K562 (cell line): ENCODE data around the gene ID4. TPM values are rescaled to one million over a fixed set of nuclear protein-coding genes. Genes with fewer than 3 reads are reported as not detected.

Source experiments
- ATF7 ChIP-seq: fragments of 450-650 bp; IDR thresholded peaks from 2 replicates; pipeline ENCODE4 v1.7.1; 2014; ENCODE audit warnings: mild to moderate bottlenecking, moderate library complexity
- BCL6 ChIP-seq: fragments of 250-450 bp; sonication (Bioruptor Pico); IDR thresholded peaks from 2 replicates; pipeline ENCODE4 v1.4.0; 2020
- CCNT2 ChIP-seq: IDR thresholded peaks from 2 replicates; pipeline ENCODE4 v1.6.1; 2011; ENCODE audit warnings: borderline replicate concordance, low read depth, mild to moderate bottlenecking, moderate library complexity, mixed read lengths, low read length; ENCODE audit not compliant: insufficient read length; ENCODE audit errors: extremely low read depth
- EZH2 ChIP-seq: IDR thresholded peaks from 2 replicates; pipeline ENCODE4 v1.6.1; 2012; ENCODE audit warnings: low read depth, mild to moderate bottlenecking, inconsistent platforms, low read length, borderline replicate concordance
- MGA ChIP-seq: fragments of 450-650 bp; IDR thresholded peaks from 2 replicates; pipeline ENCODE4 v1.6.1; 2016; ENCODE audit warnings: mild to moderate bottlenecking, moderate library complexity
- MTA2 ChIP-seq: fragments of 450-650 bp; IDR thresholded peaks from 2 replicates; pipeline ENCODE4 v1.6.1; 2016; ENCODE audit warnings: low read depth
- POLR2B ChIP-seq: fragments of 450-650 bp; IDR thresholded peaks from 2 replicates; pipeline ENCODE4 v1.6.1; 2018; ENCODE audit warnings: low read depth; ENCODE audit not compliant: partially characterized antibody
- TAL1 ChIP-seq: fragments of 450-650 bp; IDR thresholded peaks from 2 replicates; pipeline ENCODE4 v1.6.1; 2016; ENCODE audit warnings: mild to moderate bottlenecking
- TRIM24 ChIP-seq, 2 experiments: fragments of 450-650 bp; IDR thresholded peaks; 2 replicates each; pipeline ENCODE4 v1.6.1; 2016
- ZNF277 ChIP-seq: fragments of 250-450 bp; sonication (Bioruptor Pico); IDR thresholded peaks from 2 replicates; pipeline ENCODE4 v1.8.0; 2022; ENCODE audit warnings: inconsistent platforms, mild to moderate bottlenecking, moderate library complexity, borderline replicate concordance
- ZNF695 ChIP-seq: fragments of 450-650 bp; formaldehyde crosslinking; IDR thresholded peaks from 2 replicates; pipeline ENCODE4 v1.4.0; 2020; ENCODE audit warnings: mild to moderate bottlenecking, moderate library complexity
- polyA plus RNA-seq, 8 experiments: library from polyadenylated mRNA; depleted of rRNA in 4 of 8; stranded (reverse) in 5 of 8; unstranded in 3 of 8; fragments of >200 nt; fragmentation: Nextera tagmentation in 2 of 8; fragmentation: Illumina TruSeq in 1 of 8; extraction: Ambion mirVana in 2 of 8; extraction: Trizol in 1 of 8; gene quantifications; 2 replicates each; pipeline versions ENCODE4 v1.2.1 to v1.2.3, GENCODE V29; 2011 to 2014; ENCODE audit warnings: inconsistent platforms in 1 of 8, missing spikeins in 1 of 8
- total RNA-seq, 7 experiments: library from RNA; depleted of rRNA in 6 of 7; stranded (reverse); fragments of >200 nt in 6 of 7; fragmentation: Illumina TruSeq in 2 of 7; extraction: Trizol in 2 of 7; gene quantifications; 2 replicates each; pipeline versions ENCODE4 v1.2.1 to v1.2.3, GENCODE V29; 2011 to 2021; ENCODE audit warnings: low replicate concordance in 1 of 7
- TF ChIP-seq, protein P1 (sequence below): fragments of 450-650 bp; formaldehyde crosslinking; IDR thresholded peaks from 2 replicates; pipeline ENCODE4 v1.4.0; 2022; ENCODE audit warnings: missing genetic modification characterization

Gene ID4
- total and polyA plus RNA-seq, 9 of the 15 experiments (the other 6 are each of a cell fraction or from before 2014, with no cell fraction given): not detected

DNA sequence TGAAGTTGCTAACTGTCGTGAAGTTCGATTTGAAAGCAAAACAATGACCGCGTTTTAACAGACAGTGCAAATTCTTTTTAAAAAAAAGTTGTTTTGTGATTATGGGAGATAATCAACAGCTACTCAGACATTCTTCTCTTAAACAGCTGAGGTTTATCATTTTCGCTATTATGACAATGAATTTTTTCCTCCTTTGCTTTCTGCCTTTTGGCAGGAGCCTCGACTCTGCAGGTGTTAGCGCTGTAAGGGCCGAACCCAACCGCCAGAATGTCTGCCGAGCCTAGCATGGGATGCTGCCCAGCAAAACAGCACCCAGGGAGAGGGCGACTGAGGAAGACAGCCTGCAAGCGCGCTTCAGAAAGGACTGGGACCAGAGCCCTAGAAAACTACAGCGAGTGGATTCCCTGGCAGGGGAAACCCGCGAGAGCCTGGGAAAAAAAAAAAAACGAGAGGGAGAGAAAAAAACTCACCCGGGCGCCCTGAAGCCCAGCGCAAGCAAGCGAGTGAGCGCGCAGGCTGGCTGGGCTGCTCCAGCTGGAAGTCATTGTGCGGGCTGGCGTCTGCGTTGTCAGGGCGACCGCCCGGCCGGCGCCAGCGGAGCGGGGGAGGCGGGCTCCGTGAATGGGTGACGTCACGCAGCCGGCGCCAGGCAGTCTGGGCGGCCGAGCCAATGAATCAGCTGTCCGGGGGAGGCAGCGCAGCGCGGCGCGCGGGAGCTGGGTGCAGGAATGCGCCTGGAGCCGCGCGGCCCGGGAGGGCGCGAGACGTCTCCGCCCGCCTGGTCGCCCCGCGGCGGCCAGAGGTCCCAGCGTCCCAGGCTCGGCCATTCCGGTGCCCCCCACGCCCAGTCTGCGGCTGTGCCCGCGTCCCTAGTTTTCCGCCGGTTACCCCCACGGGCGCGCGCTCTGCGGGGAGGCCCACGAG, 32.7 kb upstream of the ID4 start (continued):
- TF ChIP-seq TRIM24 (IDR thresholded peaks at IDR 0.05): peak in 1 of 2 experiments; percentile 72; a peak in 2 of 4 replicates
- TF ChIP-seq ZNF277 (CRISPR knock-in tag): no peak
- peak; percentile 100 for TF ChIP-seq CCNT2
- no peak for TF ChIP-seq POLR2B
- 0 out of 2 replicates have a peak, but pooled peaks have one; percentile 28 for TF ChIP-seq MGA
- peak; percentile 99 for TF ChIP-seq ATF7
- no peak for TF ChIP-seq BCL6
- TF ChIP-seq ZNF695 (CRISPR knock-in tag): no peak
- no peak for TF ChIP-seq MTA2
- no peak for TF ChIP-seq EZH2
- no peak for TF ChIP-seq TAL1
- TF ChIP-seq, protein P1, sequence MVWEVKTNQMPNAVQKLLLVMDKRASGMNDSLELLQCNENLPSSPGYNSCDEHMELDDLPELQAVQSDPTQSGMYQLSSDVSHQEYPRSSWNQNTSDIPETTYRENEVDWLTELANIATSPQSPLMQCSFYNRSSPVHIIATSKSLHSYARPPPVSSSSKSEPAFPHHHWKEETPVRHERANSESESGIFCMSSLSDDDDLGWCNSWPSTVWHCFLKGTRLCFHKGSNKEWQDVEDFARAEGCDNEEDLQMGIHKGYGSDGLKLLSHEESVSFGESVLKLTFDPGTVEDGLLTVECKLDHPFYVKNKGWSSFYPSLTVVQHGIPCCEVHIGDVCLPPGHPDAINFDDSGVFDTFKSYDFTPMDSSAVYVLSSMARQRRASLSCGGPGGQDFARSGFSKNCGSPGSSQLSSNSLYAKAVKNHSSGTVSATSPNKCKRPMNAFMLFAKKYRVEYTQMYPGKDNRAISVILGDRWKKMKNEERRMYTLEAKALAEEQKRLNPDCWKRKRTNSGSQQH (CRISPR knock-in tag): peak; percentile 89
